ENCODE results near the gene SNX3. TPM values are rescaled to one million over a fixed set of nuclear protein-coding genes. Genes with fewer than 3 reads are reported as not detected.

Gene SNX3
- total RNA-seq, 2 experiments from 2014 or later: 39.8 to 40.8 TPM

DNA sequence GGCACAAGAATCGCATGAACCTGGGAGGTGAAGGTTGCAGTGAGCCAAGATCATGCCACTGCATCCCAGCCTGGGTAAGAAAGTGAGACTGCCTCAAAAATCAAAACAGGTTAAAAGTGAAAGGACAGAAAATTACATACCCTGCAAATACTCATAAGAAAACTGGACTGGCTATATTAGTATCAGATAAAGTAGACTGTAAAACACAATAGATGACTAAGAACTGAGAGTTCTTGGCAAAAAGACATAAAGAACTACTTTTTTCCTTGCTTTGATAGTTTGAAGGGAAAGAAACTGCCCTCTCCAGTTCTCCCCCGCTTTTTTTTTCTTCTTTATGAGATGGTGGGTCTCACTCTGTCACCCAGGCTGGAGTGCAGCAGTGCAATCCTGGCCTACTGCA is 17.0 kb downstream of the SNX3 start:
- intact Hi-C loops (cut with DNase I, micrococcal nuclease): no loop called here
- no peaks in the 10 kb centered on the region for H3K4me1 ChIP-seq (ENCODE audit: insufficient read depth, low read length)

DNA sequence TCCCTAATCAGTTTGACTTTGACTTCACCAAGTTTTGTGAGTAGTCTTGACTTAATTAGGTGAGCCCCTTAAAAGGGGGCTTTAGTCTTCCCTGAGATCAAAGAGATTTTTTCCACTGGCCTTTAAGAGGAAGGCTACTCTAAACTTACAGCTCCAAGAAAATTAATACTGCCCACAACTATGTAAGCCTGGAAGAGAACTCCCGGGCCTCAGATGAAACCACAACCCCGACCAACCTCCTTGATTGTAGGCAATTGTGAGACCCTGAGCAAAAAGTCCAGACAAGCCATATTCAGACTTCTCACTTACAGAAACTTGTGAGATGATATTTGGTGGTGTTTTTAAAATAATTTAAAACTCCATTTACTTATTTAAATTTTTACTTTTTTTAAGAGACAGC is 18.1 kb downstream of the SNX3 start:
- H3K27me3 Mint-ChIP-seq: no peaks in the 10 kb centered on the region

More for the DNA sequence above, 17.0 kb downstream of the SNX3 start:
- no peak overlapping the region for H3K27ac Mint-ChIP-seq
- peaks cover 2% of the 10 kb centered on the region for H3K9me3 Mint-ChIP-seq
- Histone ChIP-seq H3K27ac (ENCODE audit: low read depth in 1 of 2, low read length in 2 of 2) (no peak overlapping the region), H3K36me3 (ENCODE audit: insufficient read depth, low read length) (peaks cover 6% of the 10 kb centered on the region), H3K9me3 (ENCODE audit: control insufficient read depth in 1 of 2, insufficient read depth in 1 of 2, low read length in 2 of 2) (no peaks in the 10 kb centered on the region), H3K4me3 (ENCODE audit: low read length) (no peak overlapping the region), H3K27me3 (ENCODE audit: control insufficient read depth in 1 of 2, insufficient read depth in 2 of 2, low read length in 2 of 2) (no peaks in the 10 kb centered on the region)
- ATAC-seq (ENCODE audit: poor library complexity) (no peak), DNase-seq (no peak)
- TF ChIP-seq, protein P1, sequence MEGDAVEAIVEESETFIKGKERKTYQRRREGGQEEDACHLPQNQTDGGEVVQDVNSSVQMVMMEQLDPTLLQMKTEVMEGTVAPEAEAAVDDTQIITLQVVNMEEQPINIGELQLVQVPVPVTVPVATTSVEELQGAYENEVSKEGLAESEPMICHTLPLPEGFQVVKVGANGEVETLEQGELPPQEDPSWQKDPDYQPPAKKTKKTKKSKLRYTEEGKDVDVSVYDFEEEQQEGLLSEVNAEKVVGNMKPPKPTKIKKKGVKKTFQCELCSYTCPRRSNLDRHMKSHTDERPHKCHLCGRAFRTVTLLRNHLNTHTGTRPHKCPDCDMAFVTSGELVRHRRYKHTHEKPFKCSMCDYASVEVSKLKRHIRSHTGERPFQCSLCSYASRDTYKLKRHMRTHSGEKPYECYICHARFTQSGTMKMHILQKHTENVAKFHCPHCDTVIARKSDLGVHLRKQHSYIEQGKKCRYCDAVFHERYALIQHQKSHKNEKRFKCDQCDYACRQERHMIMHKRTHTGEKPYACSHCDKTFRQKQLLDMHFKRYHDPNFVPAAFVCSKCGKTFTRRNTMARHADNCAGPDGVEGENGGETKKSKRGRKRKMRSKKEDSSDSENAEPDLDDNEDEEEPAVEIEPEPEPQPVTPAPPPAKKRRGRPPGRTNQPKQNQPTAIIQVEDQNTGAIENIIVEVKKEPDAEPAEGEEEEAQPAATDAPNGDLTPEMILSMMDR (IDR thresholded peaks at IDR 0.05): no peak
- H3K4me3 Mint-ChIP-seq: no peak overlapping the region
- peaks cover 83% of the 10 kb centered on the region for H3K36me3 Mint-ChIP-seq (ENCODE audit: low read depth)
- no peaks in the 10 kb centered on the region for H3K27me3 Mint-ChIP-seq
- ChIA-PET POLR2A (no interaction called here), CTCF (no interaction called here)
- peaks cover 42% of the 10 kb centered on the region for H3K4me1 Mint-ChIP-seq (ENCODE audit: low read depth)

DNA sequence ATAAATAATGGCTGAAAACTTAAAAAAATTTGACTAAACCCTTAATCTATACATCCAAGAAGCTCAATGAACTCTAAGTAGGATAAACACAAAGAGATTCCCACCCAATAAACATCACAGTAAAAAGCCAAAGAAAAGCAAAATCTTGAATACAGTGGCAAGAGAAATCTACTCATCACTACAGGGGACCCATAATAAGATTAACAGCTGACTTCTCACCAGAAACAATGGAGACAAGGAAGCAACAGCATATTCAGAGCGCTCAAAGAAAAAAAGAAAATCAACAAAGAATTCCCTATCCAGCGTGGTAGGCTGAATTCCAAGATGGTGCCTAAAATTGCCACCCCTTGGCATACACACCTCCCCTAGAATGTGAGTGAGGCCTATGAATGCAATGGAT is 18.6 kb downstream of the SNX3 start:
- ChIA-PET POLR2A (no interaction called here), CTCF (no interaction called here)
- Histone ChIP-seq H3K4me1 (ENCODE audit: insufficient read depth, low read length) (no peaks in the 10 kb centered on the region), H3K9me3 (ENCODE audit: control insufficient read depth in 1 of 2, insufficient read depth in 1 of 2, low read length in 2 of 2) (no peaks in the 10 kb centered on the region), H3K36me3 (ENCODE audit: insufficient read depth, low read length) (peaks cover 14% of the 10 kb centered on the region), H3K27ac (ENCODE audit: low read depth in 1 of 2, low read length in 2 of 2) (no peak overlapping the region), H3K4me3 (ENCODE audit: low read length) (no peak overlapping the region), H3K27me3 (ENCODE audit: control insufficient read depth in 1 of 2, insufficient read depth in 2 of 2, low read length in 2 of 2) (no peaks in the 10 kb centered on the region)
- peaks cover 37% of the 10 kb centered on the region for H3K4me1 Mint-ChIP-seq (ENCODE audit: low read depth)
- DNase-seq: no peak
- H3K4me3 Mint-ChIP-seq: no peak overlapping the region
- H3K36me3 Mint-ChIP-seq (ENCODE audit: low read depth): peaks cover 85% of the 10 kb centered on the region
- TF ChIP-seq, protein P1 (IDR thresholded peaks at IDR 0.05): no peak
- no peak for ATAC-seq (ENCODE audit: poor library complexity)
- no peaks in the 10 kb centered on the region for H3K27me3 Mint-ChIP-seq
- H3K9me3 Mint-ChIP-seq: peaks cover 2% of the 10 kb centered on the region
- intact Hi-C loops (cut with DNase I, micrococcal nuclease): no loop called here
- H3K27ac Mint-ChIP-seq: no peak overlapping the region

More for the DNA sequence above, 18.1 kb downstream of the SNX3 start:
- Histone ChIP-seq H3K4me1 (ENCODE audit: insufficient read depth, low read length) (no peaks in the 10 kb centered on the region), H3K27ac (ENCODE audit: low read depth in 1 of 2, low read length in 2 of 2) (no peak overlapping the region), H3K36me3 (ENCODE audit: insufficient read depth, low read length) (peaks cover 14% of the 10 kb centered on the region), H3K27me3 (ENCODE audit: control insufficient read depth in 1 of 2, insufficient read depth in 2 of 2, low read length in 2 of 2) (no peaks in the 10 kb centered on the region), H3K4me3 (ENCODE audit: low read length) (no peak overlapping the region), H3K9me3 (ENCODE audit: control insufficient read depth in 1 of 2, insufficient read depth in 1 of 2, low read length in 2 of 2) (no peaks in the 10 kb centered on the region)
- H3K4me3 Mint-ChIP-seq: no peak overlapping the region
- ChIA-PET POLR2A (no interaction called here), CTCF (no interaction called here)
- peaks cover 37% of the 10 kb centered on the region for H3K4me1 Mint-ChIP-seq (ENCODE audit: low read depth)
- H3K9me3 Mint-ChIP-seq: peaks cover 2% of the 10 kb centered on the region
- TF ChIP-seq, protein P1 (IDR thresholded peaks at IDR 0.05): no peak
- intact Hi-C loops (cut with DNase I, micrococcal nuclease): no loop called here
- DNase-seq: no peak
- H3K27ac Mint-ChIP-seq: no peak overlapping the region
- H3K36me3 Mint-ChIP-seq (ENCODE audit: low read depth): peaks cover 84% of the 10 kb centered on the region
- no peak for ATAC-seq (ENCODE audit: poor library complexity)
